HG03280 (cell line): Measurements from ENCODE around the gene ASTL.

Experiments used
- ATAC-seq: cut with Tn5 transposase; IDR thresholded peaks from one replicate; pipeline ENCODE4 v1.9.1; 2021; ENCODE audit warnings: mild to moderate bottlenecking, moderate library complexity; ENCODE audit not compliant: unreplicated experiment

The ASTL gene

DNA sequence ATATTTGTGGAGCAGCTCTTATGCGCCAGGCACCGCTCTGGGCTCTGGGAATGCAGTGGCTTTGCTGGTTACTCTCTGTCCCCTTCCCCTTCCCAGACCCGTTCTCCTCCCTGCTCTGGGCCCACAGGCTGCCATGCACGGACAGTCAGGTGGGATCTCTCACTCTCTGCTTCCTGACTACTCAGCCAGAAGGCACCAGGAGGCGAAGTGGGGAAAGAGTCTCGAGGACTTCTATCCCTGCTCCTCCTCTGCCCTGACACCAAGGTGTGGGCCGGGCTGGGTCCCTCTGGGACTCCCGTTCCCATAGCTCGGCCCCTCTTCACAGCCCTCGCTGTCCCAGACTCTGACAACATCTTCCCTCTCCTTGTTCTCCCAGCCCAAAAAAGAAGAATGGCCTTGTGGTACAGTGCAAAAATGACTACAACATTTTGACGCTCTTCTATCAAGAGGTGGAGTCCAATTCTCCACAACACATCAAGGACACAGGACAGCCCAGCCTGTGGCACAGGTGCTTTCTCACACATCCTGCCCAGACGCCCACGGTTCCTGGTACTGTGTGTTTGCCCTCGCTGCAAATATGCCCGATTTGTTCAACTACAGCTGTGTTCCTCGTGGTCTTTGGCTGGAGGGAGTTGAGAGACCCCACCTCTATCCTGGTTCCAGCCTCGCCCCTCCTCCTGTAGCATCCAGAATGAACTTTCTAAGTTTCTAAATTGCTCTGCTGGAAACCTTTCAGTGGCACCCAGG, 21.0 kb upstream of the ASTL start:
- no peak for ATAC-seq

DNA sequence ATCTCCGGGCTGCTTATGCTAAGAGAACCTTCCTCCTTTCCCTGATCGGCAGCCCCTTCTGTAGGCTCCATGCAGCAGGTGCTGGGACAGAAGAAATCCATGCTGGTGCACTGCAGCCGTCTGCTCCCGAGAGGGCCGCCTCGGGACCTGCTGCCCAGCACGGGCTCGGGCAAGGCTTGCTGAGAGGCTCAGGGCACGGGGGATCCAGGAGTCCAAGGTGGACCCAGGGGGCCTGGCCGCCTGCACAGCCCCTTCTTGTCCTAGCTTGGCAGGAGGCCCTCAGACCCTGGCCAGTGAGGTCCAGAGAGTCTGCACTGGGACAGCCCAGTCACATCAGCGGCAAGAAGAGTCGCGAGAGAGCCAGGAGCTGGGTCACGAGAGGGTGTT, 20.2 kb upstream of the ASTL start:
- ATAC-seq, result no peak

DNA sequence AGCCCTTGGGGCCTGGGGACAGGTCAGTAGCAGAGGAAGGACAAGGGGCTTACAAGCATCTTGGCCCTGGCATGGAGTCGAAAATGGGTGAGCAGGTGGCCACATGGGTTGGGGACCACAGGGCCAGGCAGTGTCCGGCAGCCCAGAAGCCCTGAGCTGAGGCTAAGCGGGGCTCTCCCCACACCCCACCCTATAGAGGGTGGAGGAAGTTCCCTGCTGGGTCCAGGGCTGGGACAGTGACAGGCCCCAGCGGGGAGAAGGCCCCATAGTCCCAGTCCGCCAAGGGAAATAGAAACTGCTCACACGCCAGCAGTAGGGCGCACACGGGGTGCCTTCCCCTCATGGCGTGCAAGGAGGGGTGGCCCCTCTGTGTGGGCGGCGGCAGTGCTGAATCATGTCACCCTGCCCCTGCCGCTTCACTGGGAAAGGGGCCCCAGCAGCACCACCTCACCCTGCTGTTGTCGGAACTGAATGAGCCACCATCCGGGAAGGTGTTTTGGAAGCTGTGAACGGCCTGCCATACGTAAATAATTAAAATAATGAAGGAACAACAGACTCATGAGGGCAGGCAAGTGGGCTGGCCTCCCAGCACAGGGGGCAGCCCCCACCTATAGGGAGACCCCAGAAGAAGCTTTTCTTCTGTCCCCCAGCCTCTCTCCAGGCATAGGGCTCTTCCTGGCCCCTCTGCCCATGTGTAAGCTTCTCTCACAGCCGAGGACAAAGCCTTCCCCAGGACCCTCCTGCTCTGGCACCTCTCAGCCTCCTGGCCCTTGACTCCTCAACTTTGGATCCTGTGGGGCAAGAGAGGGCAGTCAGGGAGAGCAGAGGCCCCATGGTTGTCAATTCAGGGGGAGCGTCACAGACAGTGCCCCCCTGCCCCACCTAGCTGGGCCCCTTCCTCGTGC, 19.6 kb upstream of the ASTL start:
- peak; percentile 67 for ATAC-seq

DNA sequence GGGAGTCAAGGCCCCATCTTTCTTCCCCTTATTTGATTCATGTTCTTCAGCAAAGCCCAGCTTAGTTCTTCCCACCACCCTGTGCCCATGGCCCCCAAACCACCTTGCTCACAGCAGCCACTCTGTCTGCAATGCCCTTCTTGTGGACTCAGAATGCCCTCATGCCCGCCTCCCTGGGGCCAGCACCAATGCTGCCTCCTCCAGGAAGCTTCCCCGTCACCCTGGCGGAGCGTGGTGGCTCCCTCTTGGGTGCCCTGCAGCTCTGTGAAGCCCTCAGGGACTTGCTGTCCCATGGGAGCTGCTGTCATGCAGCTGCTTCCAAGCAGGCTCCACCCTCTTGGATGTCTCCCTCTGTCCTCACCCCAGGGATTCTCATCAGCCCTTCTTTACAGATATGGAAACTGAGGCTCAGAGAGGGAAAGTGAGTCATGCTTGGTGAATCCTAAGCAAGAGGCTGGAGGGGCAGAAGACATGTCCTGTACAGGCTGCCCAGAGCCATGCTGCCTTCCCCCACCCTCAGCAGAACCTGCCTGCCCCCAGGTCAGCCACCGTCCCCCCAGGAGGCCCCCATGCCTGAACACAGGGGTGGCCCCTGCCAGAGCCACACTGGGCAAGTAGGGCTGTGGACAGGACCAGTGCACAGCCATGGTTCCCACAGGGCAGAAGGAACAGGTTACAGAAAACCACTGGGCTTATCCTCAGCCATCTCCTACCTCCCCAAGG, 18.8 kb upstream of the ASTL start:
- peak; percentile 30 for ATAC-seq

DNA sequence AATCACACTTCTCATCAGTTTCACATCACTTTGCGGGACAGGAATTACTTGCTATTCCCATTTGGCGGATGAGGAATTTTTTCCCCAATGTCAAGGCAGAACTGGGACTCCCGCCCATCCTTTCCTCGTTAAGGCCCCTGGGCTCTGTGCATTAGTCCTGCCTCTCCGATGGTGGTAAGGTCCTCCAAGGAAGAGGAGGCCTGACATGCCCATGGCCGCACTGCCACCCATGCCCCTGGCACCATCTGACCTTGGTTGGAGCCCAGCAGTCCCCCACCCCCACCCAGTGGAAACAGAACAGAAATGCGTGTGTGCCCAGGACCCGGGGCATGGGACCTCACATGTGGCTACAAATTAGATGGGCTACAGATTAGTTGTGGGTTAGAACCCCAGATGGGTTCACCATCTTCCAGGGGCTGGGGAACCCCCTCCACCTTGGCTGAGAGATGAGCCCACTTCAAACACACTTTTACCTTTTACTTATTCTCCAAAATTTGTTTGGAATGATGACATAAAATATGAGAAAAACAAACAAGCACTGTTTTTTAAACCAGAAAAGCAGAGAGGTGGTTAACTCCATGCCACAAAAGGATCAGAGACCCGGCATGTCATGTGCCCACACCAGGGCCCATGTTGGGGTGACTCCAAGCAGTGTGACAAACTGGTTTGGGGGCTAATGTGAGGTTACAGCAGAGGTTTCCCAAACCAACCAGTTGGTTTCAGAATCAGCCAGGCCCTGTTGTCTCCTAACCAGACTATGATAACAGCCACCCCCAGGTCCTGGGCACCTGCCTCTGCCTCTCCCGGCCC, 17.9 kb upstream of the ASTL start:
- no peak for ATAC-seq

DNA sequence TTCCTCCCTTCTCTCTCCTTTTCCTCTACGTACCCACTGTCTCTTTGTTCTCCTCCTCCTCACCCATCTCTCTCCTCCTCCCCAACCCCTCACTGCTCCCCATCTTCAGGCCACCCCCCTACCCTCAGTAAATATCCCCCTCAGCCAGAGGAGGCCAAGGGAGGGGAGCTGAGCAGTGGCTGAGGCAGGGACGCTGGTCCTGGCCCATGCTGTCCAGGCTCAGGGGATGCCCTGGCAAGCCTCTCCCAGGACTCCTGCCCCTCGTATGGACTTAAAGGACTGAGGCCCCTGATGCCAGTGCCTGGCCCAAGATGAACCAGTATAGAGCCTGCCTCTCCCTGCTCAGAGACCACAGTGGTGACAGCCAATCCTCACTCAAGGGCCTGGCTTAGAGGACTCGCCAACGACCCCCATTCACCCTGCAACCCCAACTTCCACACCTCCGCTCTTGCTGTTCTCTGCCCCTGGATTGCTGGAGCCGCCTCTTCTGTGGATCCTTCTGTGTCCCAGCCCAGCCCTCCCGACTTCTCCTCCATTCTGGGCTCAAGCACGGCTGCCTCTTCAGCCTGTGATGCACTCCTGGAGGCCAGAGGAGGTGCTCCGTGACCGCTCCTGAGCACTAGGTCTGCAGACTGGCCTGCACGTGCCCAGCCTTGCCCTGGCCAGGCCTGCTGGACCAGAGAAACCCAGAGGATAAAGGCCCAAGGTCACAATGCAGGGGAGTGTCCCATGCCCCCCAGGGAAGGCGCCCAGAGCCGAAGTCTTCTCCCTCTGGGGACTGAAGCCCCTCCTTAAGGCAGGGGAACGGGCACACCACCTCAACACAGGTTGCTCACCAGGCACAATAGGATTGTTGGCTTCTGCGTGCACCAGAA, 16.4 kb upstream of the ASTL start:
- no peak for ATAC-seq

DNA sequence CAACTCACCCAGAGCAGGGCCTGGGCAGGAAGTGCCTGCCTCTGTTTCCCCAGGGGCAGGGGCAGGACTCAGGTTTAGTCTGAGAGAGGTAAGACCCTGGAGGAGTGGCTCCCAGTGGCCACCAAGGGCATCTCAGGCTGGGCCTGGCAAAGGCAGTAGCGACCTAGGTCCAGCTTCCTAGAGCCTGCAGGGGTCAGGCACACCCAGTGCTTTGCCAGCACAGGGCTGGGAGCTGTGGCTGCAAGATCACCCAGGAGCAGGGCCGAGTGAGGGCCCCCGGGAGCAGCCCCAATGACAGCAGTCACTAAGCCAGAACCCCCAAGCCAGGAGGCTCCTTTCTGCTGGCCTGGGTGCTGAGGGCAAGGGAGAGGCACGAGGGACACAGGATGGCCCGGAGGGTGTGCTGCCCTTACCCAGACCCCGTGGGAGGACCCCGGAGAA, 15.7 kb upstream of the ASTL start:
- ATAC-seq, result no peak

DNA sequence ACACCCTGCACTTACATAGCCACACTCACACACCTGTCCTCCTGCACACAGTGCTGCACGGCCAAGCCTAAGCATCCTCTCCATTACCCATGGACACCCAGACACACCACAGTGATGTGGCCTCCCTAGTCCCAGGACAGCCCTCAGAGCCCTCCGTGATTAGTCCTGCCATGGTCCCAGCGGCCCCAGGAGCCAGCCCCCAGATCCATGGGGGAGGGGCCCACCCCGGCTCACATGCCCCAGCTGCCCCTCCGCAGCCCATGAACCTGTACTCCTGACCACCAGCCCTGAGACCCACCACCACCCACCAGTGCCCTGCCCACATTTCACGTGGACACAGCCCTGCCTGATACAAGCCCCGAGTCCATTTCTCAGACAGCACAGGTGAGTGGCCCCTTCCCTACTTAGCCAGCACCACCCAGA, 15.0 kb upstream of the ASTL start:
- no peak for ATAC-seq

DNA sequence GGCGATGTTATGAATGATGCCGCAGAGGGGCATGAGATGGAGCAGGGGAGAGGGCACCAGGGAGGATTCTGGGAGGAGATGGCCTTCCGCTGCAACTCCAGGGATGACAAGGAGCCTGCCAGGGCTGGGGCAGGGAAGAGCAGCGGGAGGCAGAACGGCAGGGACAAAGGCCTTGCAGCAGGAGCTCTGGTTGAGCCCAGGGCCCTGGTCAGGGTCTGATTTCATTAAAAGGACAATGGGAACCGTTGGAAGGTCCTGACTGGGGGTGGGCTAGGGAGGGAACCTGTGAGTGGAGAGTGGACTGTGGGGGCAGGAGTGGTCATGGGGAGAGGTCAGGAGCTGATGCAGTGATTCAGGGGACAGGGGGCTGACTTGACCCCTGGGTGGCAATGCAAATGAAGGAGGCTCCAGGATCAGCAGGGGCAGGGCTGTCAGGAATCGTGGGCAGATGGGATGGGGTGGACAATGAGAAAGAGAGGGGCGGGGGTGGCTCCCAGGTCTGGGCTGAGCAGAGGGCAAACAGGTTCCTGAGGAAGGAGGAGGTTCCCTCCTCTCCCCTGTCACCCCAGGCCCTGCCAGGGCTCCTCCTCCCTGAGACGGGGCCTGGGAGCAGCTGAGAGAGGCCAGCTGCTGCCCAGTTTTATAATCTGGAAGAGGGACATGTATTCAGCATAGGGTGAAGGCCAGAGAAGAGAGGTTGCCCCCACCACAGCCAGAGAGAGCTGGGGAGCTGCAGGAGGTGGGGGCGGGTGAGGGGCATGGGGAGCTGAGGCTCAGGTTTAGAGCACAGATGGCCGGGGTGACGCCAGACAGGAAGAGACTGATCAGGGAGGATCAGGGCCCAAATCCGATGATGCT, 14.2 kb upstream of the ASTL start:
- no peak for ATAC-seq

DNA sequence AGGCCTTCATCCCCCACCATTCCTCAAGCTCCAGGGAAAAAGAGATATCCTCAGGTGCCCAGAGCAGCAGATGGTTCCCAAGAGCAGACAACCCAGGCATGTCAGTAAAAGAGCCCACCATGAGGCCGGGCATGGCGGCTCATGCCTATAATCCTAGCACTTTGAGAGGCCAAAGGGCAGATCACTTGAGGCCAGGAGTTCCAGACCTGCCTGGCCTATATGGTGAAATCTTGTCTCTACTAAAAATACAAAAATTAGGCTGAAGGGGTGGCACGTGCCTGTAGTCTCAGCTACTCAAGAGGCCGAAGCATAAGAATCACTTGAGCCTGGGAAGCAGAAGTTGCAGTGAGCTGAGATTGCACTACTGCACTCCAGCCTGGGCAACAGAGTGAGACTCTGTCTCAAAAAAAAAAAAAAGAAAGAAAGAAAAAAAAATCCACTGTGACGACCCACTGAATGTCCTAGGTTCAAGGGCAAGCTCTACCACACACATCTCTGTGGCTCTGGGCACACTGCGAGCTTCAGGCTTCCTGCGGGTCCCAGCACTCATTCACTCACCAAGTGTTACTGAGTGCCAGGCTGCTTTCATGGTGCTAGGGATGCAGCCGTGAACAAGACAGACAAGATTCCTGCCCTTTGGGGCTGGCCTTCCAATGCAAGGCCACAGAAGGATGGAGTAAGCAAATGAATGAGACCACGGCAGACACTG, 13.4 kb upstream of the ASTL start:
- ATAC-seq, result no peak

DNA sequence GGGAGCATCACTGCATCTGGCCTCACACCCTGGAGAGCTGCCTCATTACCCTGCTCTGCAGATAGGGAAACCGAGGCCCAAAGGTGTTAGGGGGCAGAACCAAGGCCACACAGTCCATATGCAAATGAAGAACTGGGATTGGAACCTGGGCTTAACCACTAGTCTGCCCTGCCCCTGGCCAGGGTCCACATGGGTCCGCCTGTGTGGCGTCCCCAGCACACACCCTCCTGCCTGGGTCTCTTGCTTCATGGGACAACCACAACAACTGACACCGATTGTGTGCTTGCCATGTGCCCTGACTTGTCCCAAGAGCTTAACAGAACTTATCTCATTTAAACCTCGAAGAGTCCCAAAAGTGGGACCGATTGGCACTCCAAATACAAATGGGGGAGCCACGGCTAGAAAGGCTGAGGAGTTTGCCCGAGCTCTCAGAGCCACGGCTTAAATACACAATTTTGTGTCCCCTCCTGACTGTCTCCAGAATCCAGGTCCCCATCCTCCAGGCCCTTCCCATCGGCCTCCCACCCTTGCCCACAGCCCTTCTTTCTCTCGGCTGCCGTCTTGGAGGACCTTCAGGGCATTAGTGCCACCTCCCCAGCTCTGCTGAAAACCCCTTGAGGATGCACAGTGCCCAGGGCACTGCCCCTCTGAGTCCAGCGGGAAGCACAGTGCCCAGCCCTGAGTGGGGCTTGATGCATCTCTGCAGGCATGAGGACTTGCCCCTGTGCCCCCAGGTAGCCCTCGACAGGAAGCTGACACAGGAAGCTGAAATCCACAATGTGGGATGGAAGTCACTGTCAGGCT, 12.7 kb upstream of the ASTL start:
- no peak for ATAC-seq

DNA sequence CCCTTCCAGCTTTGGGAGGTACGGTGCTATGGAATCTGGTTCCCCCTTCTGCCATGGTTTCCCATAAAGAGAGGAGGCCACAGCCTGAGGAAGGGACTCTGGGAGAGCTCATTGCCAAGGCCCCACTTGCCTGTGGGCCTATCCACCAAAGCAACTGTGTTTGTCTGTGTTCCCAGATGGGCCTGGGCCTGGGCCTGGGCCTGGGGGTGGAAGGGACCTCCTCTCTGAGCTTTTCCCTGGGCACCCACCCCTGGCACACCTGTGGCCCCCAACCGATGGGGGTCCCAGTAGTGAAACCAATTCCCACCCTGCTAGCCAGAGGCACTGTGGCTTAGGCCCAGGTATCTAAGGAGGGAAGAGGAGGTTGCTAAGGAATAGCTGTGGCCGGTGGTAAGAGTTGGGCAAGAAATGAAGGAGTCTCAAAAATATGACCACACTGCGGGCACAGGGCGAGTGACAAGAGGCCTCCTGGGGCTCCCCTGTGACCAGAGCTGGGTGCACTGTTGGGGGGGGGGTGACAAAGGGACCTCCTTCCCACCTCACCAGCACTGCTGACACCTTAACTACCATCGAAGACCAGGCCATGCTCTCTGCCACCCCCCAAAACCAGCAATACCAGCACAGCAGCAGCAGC, 11.8 kb upstream of the ASTL start:
- no peak for ATAC-seq

DNA sequence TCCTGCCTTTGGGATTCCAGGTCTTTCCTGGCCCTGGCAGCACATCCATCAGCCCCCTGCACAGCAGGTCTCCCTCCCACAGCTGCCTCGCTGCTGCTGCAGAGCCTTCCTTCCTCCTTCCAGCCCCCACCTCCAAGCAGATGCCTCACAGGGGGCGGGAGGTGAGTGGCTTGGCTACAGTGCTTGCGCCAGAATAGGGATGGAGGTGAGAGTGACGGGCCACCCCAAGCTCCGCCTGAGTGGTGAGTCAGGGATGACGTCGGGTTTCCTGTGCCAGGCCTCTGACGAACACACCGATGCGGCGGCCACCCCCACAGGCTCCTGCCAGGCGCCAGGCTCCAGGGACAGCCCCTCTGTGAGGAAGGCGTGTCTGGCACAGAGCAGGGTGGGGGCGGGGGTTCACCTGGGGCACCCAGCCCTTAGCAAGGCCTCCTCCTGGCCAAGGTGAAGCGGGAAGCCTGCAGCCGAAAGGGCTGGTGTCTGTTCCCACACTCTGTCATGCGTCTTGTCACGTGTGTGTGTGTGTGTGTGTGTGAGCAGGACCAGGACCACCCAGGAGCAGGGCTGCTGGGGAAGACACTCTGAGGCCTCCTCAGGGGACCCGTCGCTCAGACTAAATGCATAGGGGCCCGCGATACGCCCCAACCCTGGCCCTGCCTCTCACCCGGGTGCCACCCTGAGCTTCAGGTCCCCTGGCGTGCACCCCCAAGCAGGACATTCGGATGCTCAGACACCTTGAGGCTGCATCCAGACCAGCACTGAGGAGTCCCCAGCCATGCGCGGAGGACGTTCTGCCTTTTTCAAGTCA, 10.3 kb upstream of the ASTL start:
- ATAC-seq, result peak; percentile 41

DNA sequence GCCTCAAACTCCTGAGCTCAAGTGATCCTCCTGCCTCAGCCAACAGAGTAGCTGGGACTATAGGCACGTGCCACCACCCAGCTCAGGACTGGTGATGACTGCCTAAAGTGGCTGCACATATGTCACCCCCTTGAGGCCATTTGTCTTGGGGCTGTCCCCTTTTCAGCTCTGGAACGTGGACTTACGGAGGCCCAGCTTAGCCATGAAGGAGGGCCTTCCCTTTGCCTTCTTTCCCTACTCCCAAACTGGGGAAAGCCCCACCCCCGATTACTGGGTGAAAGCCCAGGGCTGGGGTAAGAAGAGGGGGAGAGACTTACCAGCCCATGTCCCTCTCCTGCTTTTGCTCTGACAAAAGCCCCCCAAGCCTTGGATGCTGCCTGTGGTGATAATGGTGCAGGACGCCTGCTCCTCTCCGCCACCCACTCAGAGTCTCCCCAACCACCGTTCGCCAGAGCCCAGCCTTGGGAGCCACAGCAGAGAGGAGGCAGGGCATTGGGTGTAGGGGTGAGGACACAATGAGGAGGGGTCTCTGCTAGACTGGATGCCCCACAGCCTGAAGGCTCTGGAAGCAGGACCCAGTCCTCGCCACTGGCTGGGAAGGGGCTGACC, 9.4 kb upstream of the ASTL start:
- no peak for ATAC-seq

DNA sequence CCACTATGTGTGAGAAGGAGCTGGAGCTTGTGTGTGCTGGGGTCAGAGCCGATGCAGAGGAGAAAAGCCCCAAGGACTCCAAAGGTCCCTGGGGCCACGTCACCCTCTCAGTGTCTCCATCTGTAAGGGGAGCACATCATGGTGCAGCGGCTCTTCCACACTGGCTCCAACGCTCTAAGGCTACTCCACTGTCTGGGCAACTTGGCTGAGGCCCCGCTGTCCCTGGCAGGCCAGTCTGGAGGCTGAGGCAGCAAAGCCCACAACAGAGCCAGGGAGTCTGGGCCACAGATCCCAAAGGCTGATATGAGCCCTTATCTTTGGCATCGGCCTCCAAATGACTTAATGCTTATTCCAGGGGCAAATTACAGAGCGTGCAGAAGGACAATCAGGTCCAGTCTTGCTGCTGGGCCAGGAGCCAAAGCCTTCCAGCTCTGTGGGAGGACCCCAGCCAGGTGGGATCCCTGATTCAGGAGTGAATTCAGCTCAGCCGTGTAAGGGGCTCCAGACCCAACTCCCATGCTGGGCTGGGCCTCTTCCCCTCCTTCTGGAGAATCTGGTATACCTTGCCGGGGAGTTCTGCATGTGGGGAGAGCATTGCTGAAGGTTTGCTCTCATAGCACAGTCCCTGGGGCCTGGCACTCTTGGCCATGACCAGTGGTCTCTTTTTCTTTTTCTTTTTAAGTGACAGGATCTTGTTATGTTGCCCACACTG, 8.7 kb upstream of the ASTL start:
- no peak for ATAC-seq
